ENCODE data around the gene ZC3H12D.

Gene ZC3H12D

DNA sequence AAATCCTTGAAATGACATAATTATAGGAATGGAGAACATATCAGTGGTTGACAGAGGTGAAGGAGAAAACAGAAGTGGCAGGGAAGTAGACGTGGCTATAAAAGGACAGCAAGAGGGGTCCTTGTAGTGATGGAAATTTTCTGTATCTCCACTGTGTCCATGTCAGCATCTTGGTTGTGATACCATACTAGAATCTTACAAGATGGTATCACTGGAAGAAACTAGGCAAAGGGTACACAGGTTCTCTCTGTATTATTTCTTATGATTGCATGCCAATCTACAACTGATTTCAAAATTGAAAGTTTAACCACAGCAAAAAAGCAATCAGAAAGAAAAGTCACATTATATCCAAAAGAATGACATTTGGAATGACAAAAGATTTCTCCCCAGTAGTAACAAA, 16.4 kb upstream of the ZC3H12D start:
- Histone ChIP-seq H3K9ac (ENCODE audit: low read length) (no peak overlapping the region), H3K9me2 (ENCODE audit: low read depth, low read length) (no peaks in the 10 kb centered on the region), H4K20me1 (ENCODE audit: insufficient read depth, low read length) (no peaks in the 10 kb centered on the region), H3K4me1 (ENCODE audit: insufficient read depth, low read length, severe bottlenecking) (peaks cover 12% of the 10 kb centered on the region), H3K9me3 (ENCODE audit: low read length) (no peaks in the 10 kb centered on the region), H3K27me3 (ENCODE audit: insufficient read depth, low read length) (no peaks in the 10 kb centered on the region), H2AFZ (ENCODE audit: low read length) (no peak overlapping the region), H3K36me3 (ENCODE audit: insufficient read depth, low read length) (peaks cover 17% of the 10 kb centered on the region; the same call in 1 of the 2 replicates), H3K4me3 (ENCODE audit: low read depth, low read length, poor library complexity, severe bottlenecking) (no peak overlapping the region), H3F3A (ENCODE audit: insufficient read depth, low read length) (no peaks in the 10 kb centered on the region), H3K27ac (ENCODE audit: low read depth, low read length, poor library complexity, severe bottlenecking) (no peak overlapping the region), H3K79me2 (ENCODE audit: insufficient read depth, low read length) (no peaks in the 10 kb centered on the region), H3K4me2 (ENCODE audit: low read length) (no peak overlapping the region)
- no peak for TF ChIP-seq EZH2 (IDR thresholded peaks at IDR 0.05; ENCODE audit: borderline replicate concordance, low read length)
- TF ChIP-seq, protein P1, sequence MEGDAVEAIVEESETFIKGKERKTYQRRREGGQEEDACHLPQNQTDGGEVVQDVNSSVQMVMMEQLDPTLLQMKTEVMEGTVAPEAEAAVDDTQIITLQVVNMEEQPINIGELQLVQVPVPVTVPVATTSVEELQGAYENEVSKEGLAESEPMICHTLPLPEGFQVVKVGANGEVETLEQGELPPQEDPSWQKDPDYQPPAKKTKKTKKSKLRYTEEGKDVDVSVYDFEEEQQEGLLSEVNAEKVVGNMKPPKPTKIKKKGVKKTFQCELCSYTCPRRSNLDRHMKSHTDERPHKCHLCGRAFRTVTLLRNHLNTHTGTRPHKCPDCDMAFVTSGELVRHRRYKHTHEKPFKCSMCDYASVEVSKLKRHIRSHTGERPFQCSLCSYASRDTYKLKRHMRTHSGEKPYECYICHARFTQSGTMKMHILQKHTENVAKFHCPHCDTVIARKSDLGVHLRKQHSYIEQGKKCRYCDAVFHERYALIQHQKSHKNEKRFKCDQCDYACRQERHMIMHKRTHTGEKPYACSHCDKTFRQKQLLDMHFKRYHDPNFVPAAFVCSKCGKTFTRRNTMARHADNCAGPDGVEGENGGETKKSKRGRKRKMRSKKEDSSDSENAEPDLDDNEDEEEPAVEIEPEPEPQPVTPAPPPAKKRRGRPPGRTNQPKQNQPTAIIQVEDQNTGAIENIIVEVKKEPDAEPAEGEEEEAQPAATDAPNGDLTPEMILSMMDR (IDR thresholded peaks at IDR 0.05; ENCODE audit: low read length): no peak

DNA sequence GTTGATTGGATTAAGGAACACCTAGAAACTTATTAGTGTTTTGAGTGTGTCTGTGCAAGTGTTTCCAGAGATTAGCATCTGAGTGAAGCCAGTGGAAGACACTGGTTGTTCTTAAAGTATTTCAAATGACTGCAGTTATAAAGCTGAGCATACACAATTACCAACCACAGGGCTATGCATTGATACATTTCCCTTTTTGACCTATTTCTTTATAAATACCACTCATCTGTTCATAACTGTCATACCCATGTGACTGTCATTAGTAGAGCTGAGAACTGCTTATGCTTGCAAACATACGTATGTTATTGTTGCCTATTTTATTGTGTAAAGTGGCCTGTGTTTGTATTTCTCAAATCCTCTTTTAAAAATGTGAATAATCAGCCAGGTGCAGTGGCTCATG, 15.3 kb upstream of the ZC3H12D start:
- peaks cover 10% of the 10 kb centered on the region; the same call in 1 of the 2 replicates for H3K36me3 ChIP-seq (ENCODE audit: insufficient read depth, low read length)
- no peaks in the 10 kb centered on the region for H3F3A ChIP-seq (ENCODE audit: insufficient read depth, low read length)
- no peaks in the 10 kb centered on the region for H3K9me2 ChIP-seq (ENCODE audit: low read depth, low read length)
- no peak overlapping the region for H3K27ac ChIP-seq (ENCODE audit: low read depth, low read length, poor library complexity, severe bottlenecking)
- no peak overlapping the region for H3K9ac ChIP-seq (ENCODE audit: low read length)
- peaks cover 21% of the 10 kb centered on the region for H3K4me1 ChIP-seq (ENCODE audit: insufficient read depth, low read length, severe bottlenecking)
- no peaks in the 10 kb centered on the region for H3K27me3 ChIP-seq (ENCODE audit: insufficient read depth, low read length)
- no peak overlapping the region for H3K4me3 ChIP-seq (ENCODE audit: low read depth, low read length, poor library complexity, severe bottlenecking)
- TF ChIP-seq, protein P1 (IDR thresholded peaks at IDR 0.05; ENCODE audit: low read length): no peak
- no peak for TF ChIP-seq EZH2 (IDR thresholded peaks at IDR 0.05; ENCODE audit: borderline replicate concordance, low read length)
- H2AFZ ChIP-seq (ENCODE audit: low read length): no peak overlapping the region
- no peaks in the 10 kb centered on the region for H3K9me3 ChIP-seq (ENCODE audit: low read length)
- H3K79me2 ChIP-seq (ENCODE audit: insufficient read depth, low read length): no peaks in the 10 kb centered on the region
- H4K20me1 ChIP-seq (ENCODE audit: insufficient read depth, low read length): no peaks in the 10 kb centered on the region
- no peak overlapping the region for H3K4me2 ChIP-seq (ENCODE audit: low read length)

DNA sequence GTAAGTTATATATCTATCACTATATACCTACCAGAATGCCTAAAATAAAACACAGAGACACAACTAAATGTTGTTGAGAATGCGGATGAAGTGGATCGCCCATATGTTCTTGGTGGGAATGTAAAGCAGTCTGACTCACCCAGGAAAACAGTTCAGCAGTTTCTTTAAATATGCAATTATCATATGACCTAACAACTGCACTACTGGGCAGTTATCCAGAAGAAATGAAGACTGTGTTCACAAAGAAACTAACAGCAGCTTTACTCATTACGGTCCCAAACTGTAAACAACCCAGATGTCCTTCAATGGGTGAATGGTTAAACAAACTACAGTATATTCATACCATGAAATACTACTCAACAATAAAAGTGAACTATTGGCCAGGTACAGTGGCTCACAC, 14.3 kb upstream of the ZC3H12D start:
- Histone ChIP-seq H3K4me3 (ENCODE audit: low read depth, low read length, poor library complexity, severe bottlenecking) (no peak overlapping the region), H3F3A (ENCODE audit: insufficient read depth, low read length) (no peaks in the 10 kb centered on the region), H4K20me1 (ENCODE audit: insufficient read depth, low read length) (no peaks in the 10 kb centered on the region), H3K36me3 (ENCODE audit: insufficient read depth, low read length) (peaks cover 10% of the 10 kb centered on the region; the same call in 1 of the 2 replicates), H3K4me2 (ENCODE audit: low read length) (no peak overlapping the region), H3K4me1 (ENCODE audit: insufficient read depth, low read length, severe bottlenecking) (peaks cover 27% of the 10 kb centered on the region), H3K27me3 (ENCODE audit: insufficient read depth, low read length) (no peaks in the 10 kb centered on the region), H3K9me3 (ENCODE audit: low read length) (no peaks in the 10 kb centered on the region), H3K79me2 (ENCODE audit: insufficient read depth, low read length) (no peaks in the 10 kb centered on the region), H2AFZ (ENCODE audit: low read length) (no peak overlapping the region), H3K9me2 (ENCODE audit: low read depth, low read length) (no peaks in the 10 kb centered on the region), H3K9ac (ENCODE audit: low read length) (no peak overlapping the region), H3K27ac (ENCODE audit: low read depth, low read length, poor library complexity, severe bottlenecking) (no peak overlapping the region)
- TF ChIP-seq, protein P1 (IDR thresholded peaks at IDR 0.05; ENCODE audit: low read length): no peak
- TF ChIP-seq EZH2 (IDR thresholded peaks at IDR 0.05; ENCODE audit: borderline replicate concordance, low read length): no peak

Measured in OCI-LY1 (cell line).